ENCODE measurements around the gene CLEC4F. TPM values are rescaled to one million over a fixed set of nuclear protein-coding genes. Genes with fewer than 3 reads are reported as not detected.
A peak's percentile ranks its signal among the peaks of the same experiment; 100 is the strongest.

Gene CLEC4F
- not detected for polyA plus RNA-seq (2013, experiment 1 of 2)
- polyA plus RNA-seq (2013, experiment 2 of 2) = not detected

GRCh38 chr2:70820499-70820898, at the start of gene CLEC4F:
TSS of gene CLEC4F (minus strand) at chr2:70820599. CDS start at chr2:70820523, 76 bp downstream.
- no peak within 1 kb of the TSS for H3K9ac ChIP-seq (ENCODE audit: low read length)
- H3K14ac ChIP-seq (ENCODE audit: low read length in 2 of 2) = no peak within 1 kb of the TSS
- no peaks in the 10 kb centered on the region for H3K9me3 ChIP-seq (ENCODE audit: control insufficient read depth, low read length)
- H3K4me2 ChIP-seq (ENCODE audit: low read length, poor library complexity, severe bottlenecking) = no peak within 1 kb of the TSS
- no peak within 1 kb of the TSS for H3K4ac ChIP-seq (ENCODE audit: low read depth in 1 of 2, low read length in 2 of 2)
- H3K36me3 ChIP-seq (ENCODE audit: control insufficient read depth in 1 of 2, insufficient read depth in 2 of 2, low read depth in 1 of 2, low read length in 2 of 2) = no peaks in the 10 kb centered on the region
- no peak within 1 kb of the TSS for H2AK5ac ChIP-seq (ENCODE audit: low read length, severe bottlenecking)
- no peak within 1 kb of the TSS for H3K23ac ChIP-seq (ENCODE audit: low read length in 2 of 2)
- no peak within 1 kb of the TSS for H4K8ac ChIP-seq (ENCODE audit: low read length)
- peaks cover 32 to 62% of the 10 kb centered on the region in 2 experiments for H3K27me3 ChIP-seq (ENCODE audit: control insufficient read depth in 1 of 2, insufficient read depth in 1 of 2, low read length in 2 of 2)
- H3K79me1 ChIP-seq (replicated peaks; ENCODE audit: low read length, poor library complexity, severe bottlenecking) = no peaks in the 10 kb centered on the region
- H2BK12ac ChIP-seq (ENCODE audit: low read length in 2 of 2) = no peak within 1 kb of the TSS
- no peak within 1 kb of the TSS for H2BK120ac ChIP-seq (ENCODE audit: low read depth, low read length)
- no peak within 1 kb of the TSS for H2BK5ac ChIP-seq (ENCODE audit: low read depth, low read length, poor library complexity, severe bottlenecking)
- H4K91ac ChIP-seq (ENCODE audit: low read length) = no peak within 1 kb of the TSS
- no peak for DNase-seq
- no peak within 1 kb of the TSS for H2BK15ac ChIP-seq (ENCODE audit: low read depth, poor library complexity, severe bottlenecking)
- H3K4me3 ChIP-seq (ENCODE audit: insufficient read depth in 1 of 2, low read depth in 1 of 2, low read length in 2 of 2) = no peak within 1 kb of the TSS
- no peak within 1 kb of the TSS for H2AFZ ChIP-seq (ENCODE audit: low read depth, low read length)
- 55% methylated on average over 7 of the region's 7 CpGs for WGBS
- no peaks in the 10 kb centered on the region for H3K4me1 ChIP-seq (ENCODE audit: control insufficient read depth, insufficient read depth, low read depth, low read length)
- no peak within 1 kb of the TSS for H3K27ac ChIP-seq (ENCODE audit: low read length, poor library complexity, severe bottlenecking)
- H3K18ac ChIP-seq (ENCODE audit: low read depth in 1 of 2, low read length in 2 of 2) = no peak within 1 kb of the TSS

GRCh38 chr2:70868970-70869369, 48.6 kb upstream of the CLEC4F start:
- H3K18ac ChIP-seq (ENCODE audit: low read depth in 1 of 2, low read length in 2 of 2) = no peak overlapping the region
- H3K27me3 ChIP-seq (ENCODE audit: control insufficient read depth in 1 of 2, insufficient read depth in 1 of 2, low read length in 2 of 2) = peaks cover 56 to 66% of the 10 kb centered on the region in 2 experiments
- 42% methylated on average over 1 of the region's 1 CpG for WGBS
- H3K4me2 ChIP-seq (ENCODE audit: low read length, poor library complexity, severe bottlenecking) = no peak overlapping the region
- no peak overlapping the region for H3K9ac ChIP-seq (ENCODE audit: low read length)
- H3K4me1 ChIP-seq (ENCODE audit: control insufficient read depth, insufficient read depth, low read depth, low read length) = peaks cover 2% of the 10 kb centered on the region
- H3K36me3 ChIP-seq (ENCODE audit: control insufficient read depth in 1 of 2, insufficient read depth in 2 of 2, low read depth in 1 of 2, low read length in 2 of 2) = no peaks in the 10 kb centered on the region
- DNase-seq = no peak
- no peak overlapping the region for H2BK15ac ChIP-seq (ENCODE audit: low read depth, poor library complexity, severe bottlenecking)
- no peak overlapping the region for H3K4ac ChIP-seq (ENCODE audit: low read depth in 1 of 2, low read length in 2 of 2)
- no peak overlapping the region for H3K4me3 ChIP-seq (ENCODE audit: insufficient read depth in 1 of 2, low read depth in 1 of 2, low read length in 2 of 2)
- no peaks in the 10 kb centered on the region for H3K9me3 ChIP-seq (ENCODE audit: control insufficient read depth, low read length)
- H2BK5ac ChIP-seq (ENCODE audit: low read depth, low read length, poor library complexity, severe bottlenecking) = no peak overlapping the region
- no peak overlapping the region for H2AFZ ChIP-seq (ENCODE audit: low read depth, low read length)
- H4K8ac ChIP-seq (ENCODE audit: low read length) = no peak overlapping the region
- no peak overlapping the region for H3K27ac ChIP-seq (ENCODE audit: low read length, poor library complexity, severe bottlenecking)
- no peaks in the 10 kb centered on the region for H3K79me1 ChIP-seq (replicated peaks; ENCODE audit: low read length, poor library complexity, severe bottlenecking)
- no peak overlapping the region for H2BK12ac ChIP-seq (ENCODE audit: low read length in 2 of 2)
- no peak overlapping the region for H4K91ac ChIP-seq (ENCODE audit: low read length)
- no peak overlapping the region for H2AK5ac ChIP-seq (ENCODE audit: low read length, severe bottlenecking)
- no peak overlapping the region for H3K23ac ChIP-seq (ENCODE audit: low read length in 2 of 2)
- H2BK120ac ChIP-seq (ENCODE audit: low read depth, low read length) = no peak overlapping the region
- no peak overlapping the region for H3K14ac ChIP-seq (ENCODE audit: low read length in 2 of 2)

GRCh38 chr2:70861777-70862625, 41.6 kb upstream of the CLEC4F start:
- Histone ChIP-seq H2AK5ac (ENCODE audit: low read length, severe bottlenecking) (no peak overlapping the region), H3K18ac (ENCODE audit: low read depth in 1 of 2, low read length in 2 of 2) (no peak overlapping the region), H3K9ac (ENCODE audit: low read length) (peak overlapping the region; percentile 53), H3K14ac (ENCODE audit: low read length in 2 of 2) (no peak overlapping the region), H3K36me3 (ENCODE audit: control insufficient read depth in 1 of 2, insufficient read depth in 2 of 2, low read depth in 1 of 2, low read length in 2 of 2) (no peaks in the 10 kb centered on the region), H3K27ac (ENCODE audit: low read length, poor library complexity, severe bottlenecking) (no peak overlapping the region), H2BK12ac (ENCODE audit: low read length in 2 of 2) (no peak overlapping the region), H3K9me3 (ENCODE audit: control insufficient read depth, low read length) (no peaks in the 10 kb centered on the region), H3K79me1 (replicated peaks; ENCODE audit: low read length, poor library complexity, severe bottlenecking) (no peaks in the 10 kb centered on the region), H4K8ac (ENCODE audit: low read length) (no peak overlapping the region), H2BK5ac (ENCODE audit: low read depth, low read length, poor library complexity, severe bottlenecking) (no peak overlapping the region), H3K27me3 (ENCODE audit: control insufficient read depth in 1 of 2, insufficient read depth in 1 of 2, low read length in 2 of 2) (peaks cover 67 to 91% of the 10 kb centered on the region in 2 experiments), H2BK120ac (ENCODE audit: low read depth, low read length) (no peak overlapping the region), H4K91ac (ENCODE audit: low read length) (no peak overlapping the region), H3K4me2 (ENCODE audit: low read length, poor library complexity, severe bottlenecking) (no peak overlapping the region), H3K23ac (ENCODE audit: low read length in 2 of 2) (no peak overlapping the region), H3K4me1 (ENCODE audit: control insufficient read depth, insufficient read depth, low read depth, low read length) (no peaks in the 10 kb centered on the region), H3K4me3 (ENCODE audit: insufficient read depth in 1 of 2, low read depth in 1 of 2, low read length in 2 of 2) (no peak overlapping the region), H3K4ac (ENCODE audit: low read depth in 1 of 2, low read length in 2 of 2) (no peak overlapping the region), H2AFZ (ENCODE audit: low read depth, low read length) (no peak overlapping the region), H2BK15ac (ENCODE audit: low read depth, poor library complexity, severe bottlenecking) (no peak overlapping the region)
- DNase-seq = peak; percentile 71
- WGBS = 34% methylated on average over 18 of the region's 21 CpGs

- Histone ChIP-seq H3K23ac (ENCODE audit: low read length in 2 of 2) (no peak overlapping the region), H2BK12ac (ENCODE audit: low read length in 2 of 2) (no peak overlapping the region), H3K14ac (ENCODE audit: low read length in 2 of 2) (no peak overlapping the region), H2BK120ac (ENCODE audit: low read depth, low read length) (no peak overlapping the region), H3K27me3 (ENCODE audit: control insufficient read depth in 1 of 2, insufficient read depth in 1 of 2, low read length in 2 of 2) (peaks cover 28 to 48% of the 10 kb centered on the region in 2 experiments), H3K9me3 (ENCODE audit: control insufficient read depth, low read length) (no peaks in the 10 kb centered on the region), H4K91ac (ENCODE audit: low read length) (no peak overlapping the region), H3K27ac (ENCODE audit: low read length, poor library complexity, severe bottlenecking) (no peak overlapping the region), H3K79me1 (replicated peaks; ENCODE audit: low read length, poor library complexity, severe bottlenecking) (no peaks in the 10 kb centered on the region), H2BK15ac (ENCODE audit: low read depth, poor library complexity, severe bottlenecking) (no peak overlapping the region), H2AK5ac (ENCODE audit: low read length, severe bottlenecking) (no peak overlapping the region), H3K4me1 (ENCODE audit: control insufficient read depth, insufficient read depth, low read depth, low read length) (no peaks in the 10 kb centered on the region), H3K4me3 (ENCODE audit: insufficient read depth in 1 of 2, low read depth in 1 of 2, low read length in 2 of 2) (no peak overlapping the region), H3K18ac (ENCODE audit: low read depth in 1 of 2, low read length in 2 of 2) (no peak overlapping the region), H4K8ac (ENCODE audit: low read length) (no peak overlapping the region), H2BK5ac (ENCODE audit: low read depth, low read length, poor library complexity, severe bottlenecking) (no peak overlapping the region), H3K9ac (ENCODE audit: low read length) (no peak overlapping the region), H3K4me2 (ENCODE audit: low read length, poor library complexity, severe bottlenecking) (no peak overlapping the region), H2AFZ (ENCODE audit: low read depth, low read length) (no peak overlapping the region), H3K36me3 (ENCODE audit: control insufficient read depth in 1 of 2, insufficient read depth in 2 of 2, low read depth in 1 of 2, low read length in 2 of 2) (no peaks in the 10 kb centered on the region), H3K4ac (ENCODE audit: low read depth in 1 of 2, low read length in 2 of 2) (no peak overlapping the region)
- WGBS = 88% methylated on average over 1 of the region's 1 CpG
- no peak for DNase-seq
Observed at GRCh38 chr2:70855667-70856066, 35.3 kb upstream of the CLEC4F start.
